GM12878 (cell line): Measurements from ENCODE around the gene TBC1D8. TPM values are rescaled to one million over a fixed set of nuclear protein-coding genes. Genes with fewer than 3 reads are reported as not detected.

Experiments used
- ATAC-seq: fragments of 200-7000 bp; cut with Tn5 transposase; 3 replicates; pipeline ENCODE4 v1.9.1; 2020; ENCODE audit warnings: mild to moderate bottlenecking, moderate library complexity
- BruUV-seq: library from RNA; stranded (reverse); fragments of 400-500 nt; replicated peaks from 2 replicates; lab custom pipeline; 2021; lab: Mats Ljungman, UMichigan
- CTCF ChIA-PET: fragments of 300-600 bp; sonication (Branson Sonifier 250); formaldehyde crosslinking; extraction: SDS; loops from one replicate; lab custom pipeline; 2021; ENCODE audit warnings: inconsistent platforms; lab: Yijun Ruan, JAX
- POLR2A ChIA-PET: fragments of 350-600 bp; formaldehyde crosslinking; extraction: SDS; loops from one replicate; lab custom pipeline; 2021; ENCODE audit warnings: inconsistent platforms; lab: Charles Lee
- RAD21 ChIA-PET: fragments of 300-600 bp; sonication (Branson Sonifier 250); formaldehyde crosslinking; loops from one replicate; lab custom pipeline; 2023; ENCODE audit warnings: antibody characterized with exemption; ENCODE audit not compliant: unreplicated experiment; lab: Charles Lee
- SMC1A ChIA-PET: fragments of 300-600 bp; sonication (Branson Sonifier 250); formaldehyde crosslinking; loops from one replicate; lab custom pipeline; 2023; ENCODE audit not compliant: unreplicated experiment, uncharacterized antibody; lab: Charles Lee
- DNase-seq: peaks from one replicate; pipeline ENCODE4 v3.0.0-alpha.2; 2011; ENCODE audit warnings: low read depth, low spot score
- FAIRE-seq: peaks from 3 replicates; lab custom pipeline; 2011; peaks lifted over from hg19 to GRCh38; lab: Jason Lieb, UNC
- H2AFZ ChIP-seq: 2 replicates; pipeline ENCODE4 v1.6.0; 2011; ENCODE audit warnings: low read depth, low read length, control low read depth; ENCODE audit not compliant: control insufficient read depth
- H3K27ac ChIP-seq: 2 replicates; pipeline ENCODE4 v1.5.1; 2011; ENCODE audit warnings: control low read depth; ENCODE audit not compliant: control insufficient read depth, insufficient read depth
- H3K27me3 ChIP-seq, 2 experiments: replicated peaks in 1 of 2; 2 replicates each; pipeline versions ENCODE4 v1.6.0 to v1.6.1; 2011; ENCODE audit warnings: low read length in 1 of 2; ENCODE audit not compliant: control insufficient read depth in 2 of 2, insufficient read depth in 2 of 2
- H3K36me3 ChIP-seq, 2 experiments: 2 replicates each; pipeline ENCODE4 v1.5.1; 2011; ENCODE audit warnings: low read length in 1 of 2; ENCODE audit not compliant: control insufficient read depth in 2 of 2, insufficient read depth in 2 of 2
- H3K4me1 ChIP-seq: 2 replicates; pipeline ENCODE4 v1.6.1; 2011; ENCODE audit warnings: mild to moderate bottlenecking, low read length, moderate library complexity, mixed read lengths; ENCODE audit not compliant: control insufficient read depth, insufficient read depth
- H3K4me2 ChIP-seq: 2 replicates; pipeline ENCODE4 v1.6.0; 2011; ENCODE audit warnings: control low read depth; ENCODE audit not compliant: control insufficient read depth, insufficient read depth
- H3K4me3 ChIP-seq: fragments of 200-600 bp; sonication (generic); 2 replicates; pipeline ENCODE4 v1.5.1; 2016
- H3K79me2 ChIP-seq: 2 replicates; pipeline ENCODE4 v1.6.0; 2011; ENCODE audit warnings: low read length; ENCODE audit not compliant: control insufficient read depth, insufficient read depth
- H3K9ac ChIP-seq: 2 replicates; pipeline ENCODE4 v1.8.0; 2011; ENCODE audit warnings: low read length, control low read depth, mixed read lengths; ENCODE audit not compliant: control insufficient read depth, insufficient read depth
- H3K9me3 ChIP-seq: replicated peaks from 3 replicates; pipeline ENCODE4 v1.5.1; 2011; ENCODE audit warnings: mild to moderate bottlenecking, low read length; ENCODE audit not compliant: control insufficient read depth, insufficient read depth
- H4K20me1 ChIP-seq: 2 replicates; pipeline ENCODE4 v1.6.0; 2011; ENCODE audit not compliant: control insufficient read depth, insufficient read depth
- ATF2 ChIP-seq: IDR thresholded peaks from 2 replicates; pipeline ENCODE4 v1.6.1; 2012; ENCODE audit warnings: low read length, inconsistent platforms
- CBX3 ChIP-seq: fragments of 200-600 bp; sonication (generic); IDR thresholded peaks from 2 replicates; pipeline ENCODE4 v1.6.1; 2016; ENCODE audit warnings: low read depth, borderline replicate concordance
- CHD1 ChIP-seq: IDR thresholded peaks from 2 replicates; pipeline ENCODE4 v1.6.1; 2012; ENCODE audit warnings: low read depth, low read length, improper control_type of control experiment
- GATAD2B ChIP-seq: fragments of 450-650 bp; conservative IDR thresholded peaks from 2 replicates; pipeline ENCODE4 v1.6.1; 2017; ENCODE audit warnings: low read depth, mild to moderate bottlenecking, moderate library complexity
- IRF4 ChIP-seq: IDR thresholded peaks from 2 replicates; pipeline ENCODE4 v1.6.1; 2011; ENCODE audit warnings: low read depth, low read length
- KAT2A ChIP-seq: conservative IDR thresholded peaks from 2 replicates; pipeline ENCODE4 v1.6.1; 2011; ENCODE audit warnings: low read depth, low read length; ENCODE audit not compliant: control insufficient read depth
- MEF2A ChIP-seq: IDR thresholded peaks from 2 replicates; pipeline ENCODE4 v1.6.1; 2011; ENCODE audit warnings: low read depth, mild to moderate bottlenecking, low read length, moderate library complexity; ENCODE audit not compliant: insufficient read depth
- NKRF ChIP-seq: fragments of 450-650 bp; conservative IDR thresholded peaks from 2 replicates; pipeline ENCODE4 v1.6.1; 2017; ENCODE audit warnings: mild to moderate bottlenecking, moderate library complexity
- RB1 ChIP-seq: fragments of 450-650 bp; formaldehyde crosslinking; IDR thresholded peaks from 2 replicates; pipeline ENCODE4 v1.6.1; 2017; ENCODE audit warnings: mild to moderate bottlenecking, borderline replicate concordance
- RCOR1 ChIP-seq: conservative IDR thresholded peaks from 2 replicates; pipeline ENCODE4 v1.6.1; 2012; ENCODE audit warnings: low read depth, low read length, improper control_type of control experiment
- RUNX3 ChIP-seq: IDR thresholded peaks from 2 replicates; pipeline ENCODE4 v1.6.1; 2012; ENCODE audit warnings: low read length, inconsistent platforms
- SUPT20H ChIP-seq: IDR thresholded peaks from 2 replicates; pipeline ENCODE4 v1.6.1; 2011; ENCODE audit warnings: low read depth, mild to moderate bottlenecking, low read length, moderate library complexity, borderline replicate concordance; ENCODE audit not compliant: control insufficient read depth
- whole genome bisulfite sequencing: methylation state at CpG from one replicate; pipeline ENCODE4 v1.1.6; 2016; ENCODE audit warnings: low lambda C conversion rate; ENCODE audit not compliant: insufficient replicate concordance, insufficient coverage; ENCODE audit errors: missing lambda C conversion rate; 5-methylcytosine and 5-hydroxymethylcytosine counted together
- in situ Hi-C: fragments of 300-500 bp; cut with MboI; formaldehyde crosslinking; loops from 9 replicates; pipeline ENCODE4 v1.14.3; 2018; ENCODE audit warnings: mixed read lengths
- intact Hi-C: fragments of 100-400 bp; cut with micrococcal nuclease; formaldehyde crosslinking; loops from one replicate; pipeline ENCODE4 v1.14.2; 2022; ENCODE audit not compliant: unreplicated experiment
- polyA plus RNA-seq, 11 experiments: library from polyadenylated mRNA; depleted of rRNA in 4 of 11; unstranded in 6 of 11; stranded (reverse) in 5 of 11; fragments of >200 nt; fragmentation: Nextera tagmentation in 4 of 11; fragmentation: Illumina TruSeq in 1 of 11; extraction: Ambion mirVana in 4 of 11; extraction: Trizol in 1 of 11; gene quantifications; 1 replicate in 1 of 11; 2 replicates in 10 of 11; pipeline versions ENCODE4 v1.2.1 to v1.2.3, GENCODE V29; 2011 to 2016; ENCODE audit warnings: inconsistent platforms in 2 of 11, missing spikeins in 2 of 11, low read depth in 1 of 11
- total RNA-seq, 4 experiments: library from RNA; depleted of rRNA in 3 of 4; stranded (reverse); fragments of >200 nt in 3 of 4; fragmentation: Illumina TruSeq in 1 of 4; extraction: Trizol in 1 of 4; gene quantifications; 2 replicates each; pipeline versions ENCODE4 v1.2.1 to v1.2.3, GENCODE V29; 2013 to 2021
- TF ChIP-seq, protein P1 (sequence below): IDR thresholded peaks from 2 replicates; pipeline ENCODE4 v1.6.1; 2012; ENCODE audit warnings: improper control_type of control experiment, low read depth, low read length; ENCODE audit not compliant: insufficient replicate concordance

Gene TBC1D8
- total and polyA plus RNA-seq, 10 of the 15 experiments (the other 5 are each of a cell fraction or from before 2014, with no cell fraction given) = 0.80 to 4.9 (median 4.4) TPM

- TF ChIP-seq IRF4 (no peak), CHD1 (no peak), RB1 (no peak), RUNX3 (no peak), KAT2A (no peak), NKRF (no peak)
Observed at GRCh38 chr2:101132202-101132601, 19.0 kb downstream of the TBC1D8 start (continued).

GRCh38 chr2:101130081-101130480 is 21.1 kb downstream of the TBC1D8 start:
- SMC1A ChIA-PET = interaction anchor here (1.3 kb wide), 1 partner anchor 468 kb away, joined by 3 read pairs; no protein-coding TSS in a partner anchor
- Histone ChIP-seq H3K36me3 (no peaks in the 10 kb centered on the region), H3K27ac (no peak overlapping the region), H3K27me3 (no peaks in the 10 kb centered on the region), H4K20me1 (no peaks in the 10 kb centered on the region), H3K4me3 (no peak overlapping the region), H3K4me1 (peaks cover 3% of the 10 kb centered on the region; the same call in 1 of the 2 replicates), H3K79me2 (no peaks in the 10 kb centered on the region), H3K9ac (no peak overlapping the region), H3K4me2 (no peak overlapping the region), H3K9me3 (peaks cover 3% of the 10 kb centered on the region; the same call in 2 of the 3 replicates), H2AFZ (no peak overlapping the region)
- BruUV-seq = no TSS peak
- 62% methylated on average over 13 of the region's 13 CpGs for WGBS
- FAIRE-seq = no peak
- CTCF ChIA-PET = no interaction called here
- in situ Hi-C loops = no loop called here
- intact Hi-C loops = no loop called here
- TF ChIP-seq ATF2 = no peak
- TF ChIP-seq RCOR1 = no peak
- TF ChIP-seq MEF2A = no peak
- TF ChIP-seq, protein P1, sequence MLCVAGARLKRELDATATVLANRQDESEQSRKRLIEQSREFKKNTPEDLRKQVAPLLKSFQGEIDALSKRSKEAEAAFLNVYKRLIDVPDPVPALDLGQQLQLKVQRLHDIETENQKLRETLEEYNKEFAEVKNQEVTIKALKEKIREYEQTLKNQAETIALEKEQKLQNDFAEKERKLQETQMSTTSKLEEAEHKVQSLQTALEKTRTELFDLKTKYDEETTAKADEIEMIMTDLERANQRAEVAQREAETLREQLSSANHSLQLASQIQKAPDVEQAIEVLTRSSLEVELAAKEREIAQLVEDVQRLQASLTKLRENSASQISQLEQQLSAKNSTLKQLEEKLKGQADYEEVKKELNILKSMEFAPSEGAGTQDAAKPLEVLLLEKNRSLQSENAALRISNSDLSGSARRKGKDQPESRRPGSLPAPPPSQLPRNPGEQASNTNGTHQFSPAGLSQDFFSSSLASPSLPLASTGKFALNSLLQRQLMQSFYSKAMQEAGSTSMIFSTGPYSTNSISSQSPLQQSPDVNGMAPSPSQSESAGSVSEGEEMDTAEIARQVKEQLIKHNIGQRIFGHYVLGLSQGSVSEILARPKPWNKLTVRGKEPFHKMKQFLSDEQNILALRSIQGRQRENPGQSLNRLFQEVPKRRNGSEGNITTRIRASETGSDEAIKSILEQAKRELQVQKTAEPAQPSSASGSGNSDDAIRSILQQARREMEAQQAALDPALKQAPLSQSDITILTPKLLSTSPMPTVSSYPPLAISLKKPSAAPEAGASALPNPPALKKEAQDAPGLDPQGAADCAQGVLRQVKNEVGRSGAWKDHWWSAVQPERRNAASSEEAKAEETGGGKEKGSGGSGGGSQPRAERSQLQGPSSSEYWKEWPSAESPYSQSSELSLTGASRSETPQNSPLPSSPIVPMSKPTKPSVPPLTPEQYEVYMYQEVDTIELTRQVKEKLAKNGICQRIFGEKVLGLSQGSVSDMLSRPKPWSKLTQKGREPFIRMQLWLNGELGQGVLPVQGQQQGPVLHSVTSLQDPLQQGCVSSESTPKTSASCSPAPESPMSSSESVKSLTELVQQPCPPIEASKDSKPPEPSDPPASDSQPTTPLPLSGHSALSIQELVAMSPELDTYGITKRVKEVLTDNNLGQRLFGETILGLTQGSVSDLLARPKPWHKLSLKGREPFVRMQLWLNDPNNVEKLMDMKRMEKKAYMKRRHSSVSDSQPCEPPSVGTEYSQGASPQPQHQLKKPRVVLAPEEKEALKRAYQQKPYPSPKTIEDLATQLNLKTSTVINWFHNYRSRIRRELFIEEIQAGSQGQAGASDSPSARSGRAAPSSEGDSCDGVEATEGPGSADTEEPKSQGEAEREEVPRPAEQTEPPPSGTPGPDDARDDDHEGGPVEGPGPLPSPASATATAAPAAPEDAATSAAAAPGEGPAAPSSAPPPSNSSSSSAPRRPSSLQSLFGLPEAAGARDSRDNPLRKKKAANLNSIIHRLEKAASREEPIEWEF = no peak
- no peak for TF ChIP-seq SUPT20H
- no peak for TF ChIP-seq GATAD2B
- TF ChIP-seq CBX3 = no peak
- RAD21 ChIA-PET = no interaction called here
- no peak for DNase-seq
- POLR2A ChIA-PET = interaction anchor here (0.7 kb wide), 1 partner anchor 13 kb away, joined by 4 read pairs; no protein-coding TSS in a partner anchor
- no peak for ATAC-seq
